ENCODE data around the gene CDC14A. TPM values are rescaled to one million over a fixed set of nuclear protein-coding genes. Genes with fewer than 3 reads are reported as not detected.
A peak's percentile ranks its signal among the peaks of the same experiment; 100 is the strongest.

The CDC14A gene
- total and polyA plus RNA-seq, 2 experiments from 2014 or later, result 7.3 to 14.5 TPM

DNA sequence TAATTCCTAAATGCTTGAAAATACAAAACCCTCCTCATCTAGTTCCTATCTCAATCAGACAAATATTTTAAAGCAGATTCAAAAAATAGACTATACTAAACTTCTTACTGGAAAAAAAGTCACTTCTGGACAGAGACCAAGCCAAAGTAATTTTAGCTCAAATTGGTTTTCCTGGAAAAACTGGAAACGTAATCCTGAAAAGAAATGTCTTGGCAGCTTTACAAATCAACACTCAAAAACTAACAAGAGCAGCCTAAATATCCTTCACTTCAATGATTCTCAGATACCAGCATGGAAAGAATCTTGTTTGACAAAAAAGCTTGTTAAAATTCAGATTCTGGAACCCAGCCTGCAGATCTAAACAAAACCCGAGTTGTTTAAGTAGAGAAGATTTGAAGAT is 176.6 kb downstream of the CDC14A start:
- H3K9me2 ChIP-seq (replicated peaks; ENCODE audit: insufficient read depth), result no peaks in the 10 kb centered on the region
- H3K79me2 ChIP-seq, result no peaks in the 10 kb centered on the region
- H3K4me3 ChIP-seq, result no peak overlapping the region
- H3K36me3 ChIP-seq (replicated peaks; ENCODE audit: insufficient read depth, low read depth), result no peaks in the 10 kb centered on the region
- no peaks in the 10 kb centered on the region for H4K20me1 ChIP-seq (ENCODE audit: insufficient read depth, poor library complexity, severe bottlenecking)
- WGBS (ENCODE audit: low lambda C conversion rate, missing lambda C conversion rate), result 52% methylated on average over 2 of the region's 2 CpGs
- H3K27me3 ChIP-seq, result no peaks in the 10 kb centered on the region
- no peak for DNase-seq (ENCODE audit: low spot score)
- no peaks in the 10 kb centered on the region for H3K9me3 ChIP-seq (ENCODE audit: low read depth)
- H3K4me1 ChIP-seq (ENCODE audit: insufficient read depth), result no peaks in the 10 kb centered on the region
- no peak overlapping the region for H2AFZ ChIP-seq
- peak overlapping the region; percentile 21 for H3K27ac ChIP-seq
- no peak overlapping the region for H3K4me2 ChIP-seq
- TF ChIP-seq EZH2 (IDR thresholded peaks at IDR 0.05; ENCODE audit: borderline replicate concordance) (no peak), EZH2phosphoT487 (IDR thresholded peaks at IDR 0.05; ENCODE audit: low read depth, severe bottlenecking, unreplicated experiment) (no peak), CTCF (IDR thresholded peaks at IDR 0.05; ENCODE audit: poor library complexity) (no peak)

- H3K4me3 ChIP-seq, result no peak overlapping the region
- no peaks in the 10 kb centered on the region for H4K20me1 ChIP-seq (ENCODE audit: insufficient read depth, poor library complexity, severe bottlenecking)
- no peaks in the 10 kb centered on the region for H3K4me1 ChIP-seq (ENCODE audit: insufficient read depth)
- no peaks in the 10 kb centered on the region for H3K9me2 ChIP-seq (replicated peaks; ENCODE audit: insufficient read depth)
- H3K9me3 ChIP-seq (ENCODE audit: low read depth), result no peaks in the 10 kb centered on the region
- no peak overlapping the region for H2AFZ ChIP-seq
- H3K27ac ChIP-seq, result no peak overlapping the region
- H3K79me2 ChIP-seq, result no peaks in the 10 kb centered on the region
- WGBS (ENCODE audit: low lambda C conversion rate, missing lambda C conversion rate), result 93% methylated on average over 5 of the region's 5 CpGs
- peaks cover 7% of the 10 kb centered on the region for H3K27me3 ChIP-seq
- TF ChIP-seq EZH2 (IDR thresholded peaks at IDR 0.05; ENCODE audit: borderline replicate concordance), result no peak
- TF ChIP-seq CTCF (IDR thresholded peaks at IDR 0.05; ENCODE audit: poor library complexity), result no peak
- TF ChIP-seq EZH2phosphoT487 (IDR thresholded peaks at IDR 0.05; ENCODE audit: low read depth, severe bottlenecking, unreplicated experiment), result no peak
- DNase-seq (ENCODE audit: low spot score), result no peak
- no peak overlapping the region for H3K4me2 ChIP-seq
- H3K36me3 ChIP-seq (replicated peaks; ENCODE audit: insufficient read depth, low read depth), result no peaks in the 10 kb centered on the region
Observed at GRCh38 chr1:100530141-100530540, 177.8 kb downstream of the CDC14A start.

DNA sequence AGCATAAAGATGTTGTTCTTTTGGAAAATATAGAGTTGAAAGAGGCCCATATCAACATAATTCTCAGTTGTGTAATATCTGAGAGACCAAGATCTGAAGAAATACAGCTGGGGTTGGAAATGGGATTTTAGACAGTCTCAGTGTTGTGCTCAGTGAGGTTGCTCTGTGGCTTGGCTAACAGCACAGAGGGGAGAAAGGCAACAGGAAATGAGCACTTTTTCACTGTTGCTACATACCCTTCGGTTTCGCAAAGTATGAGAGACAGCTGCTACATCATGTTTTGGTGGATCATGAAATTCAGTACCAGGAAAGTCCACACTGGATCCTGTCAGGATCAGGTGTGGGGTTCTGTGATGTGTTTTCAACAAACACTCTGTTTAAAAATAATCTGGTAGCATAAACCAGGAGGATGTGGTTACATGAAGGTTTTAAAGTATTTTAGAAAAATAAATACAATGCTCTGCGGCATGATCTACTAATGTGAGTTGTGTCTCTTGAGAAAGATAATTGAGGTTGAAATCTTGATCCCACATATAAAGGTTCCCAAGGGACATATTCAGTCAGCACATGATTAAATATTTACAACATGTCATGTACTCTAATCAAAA is 178.7 kb downstream of the CDC14A start:
- DNase-seq (ENCODE audit: low spot score), result no peak
- Histone ChIP-seq H3K4me3 (no peak overlapping the region), H3K4me2 (no peak overlapping the region), H3K27me3 (peaks cover 15% of the 10 kb centered on the region), H4K20me1 (ENCODE audit: insufficient read depth, poor library complexity, severe bottlenecking) (no peaks in the 10 kb centered on the region), H3K9me3 (ENCODE audit: low read depth) (no peaks in the 10 kb centered on the region), H3K36me3 (replicated peaks; ENCODE audit: insufficient read depth, low read depth) (no peaks in the 10 kb centered on the region), H3K79me2 (no peaks in the 10 kb centered on the region), H3K9me2 (replicated peaks; ENCODE audit: insufficient read depth) (no peaks in the 10 kb centered on the region), H2AFZ (no peak overlapping the region), H3K4me1 (ENCODE audit: insufficient read depth) (no peaks in the 10 kb centered on the region), H3K27ac (no peak overlapping the region)
- 85% methylated on average over 3 of the region's 3 CpGs for WGBS (ENCODE audit: low lambda C conversion rate, missing lambda C conversion rate)
- TF ChIP-seq CTCF (IDR thresholded peaks at IDR 0.05; ENCODE audit: poor library complexity), result no peak
- TF ChIP-seq EZH2phosphoT487 (IDR thresholded peaks at IDR 0.05; ENCODE audit: low read depth, severe bottlenecking, unreplicated experiment), result no peak
- no peak for TF ChIP-seq EZH2 (IDR thresholded peaks at IDR 0.05; ENCODE audit: borderline replicate concordance)

Data from hepatocyte (in vitro differentiated cells).